HepG2 (cell line): Measurements from ENCODE around the gene EPB42. TPM values are rescaled to one million over a fixed set of nuclear protein-coding genes. Genes with fewer than 3 reads are reported as not detected.

Experiments
- ATF3 ChIP-seq: sonication (generic); formaldehyde crosslinking; IDR thresholded peaks from 2 replicates; pipeline ENCODE4 v1.4.0; 2020; ENCODE audit warnings: missing genetic modification reagents
- ATF6 ChIP-seq: sonication (generic); formaldehyde crosslinking; conservative IDR thresholded peaks from 2 replicates; pipeline ENCODE4 v1.4.0; 2020; ENCODE audit warnings: missing genetic modification reagents
- ELF3 ChIP-seq: IDR thresholded peaks from 2 replicates; pipeline ENCODE4 v1.6.1; 2016; ENCODE audit warnings: missing genetic modification reagents, missing compliant biosample characterization
- FOSL2 ChIP-seq: sonication (generic); formaldehyde crosslinking; IDR thresholded peaks from 2 replicates; pipeline ENCODE4 v1.4.0; 2020; ENCODE audit warnings: missing genetic modification reagents
- FOXK1 ChIP-seq: sonication (generic); formaldehyde crosslinking; IDR thresholded peaks from 2 replicates; pipeline ENCODE4 v1.4.0; 2020; ENCODE audit warnings: low read depth, missing genetic modification reagents, borderline replicate concordance
- HMGA1 ChIP-seq: sonication (generic); formaldehyde crosslinking; conservative IDR thresholded peaks from 2 replicates; pipeline ENCODE4 v1.4.0; 2020; ENCODE audit warnings: missing genetic modification reagents
- HMGXB3 ChIP-seq: sonication (generic); formaldehyde crosslinking; IDR thresholded peaks from 2 replicates; pipeline ENCODE4 v1.4.0; 2020; ENCODE audit warnings: missing genetic modification reagents, borderline replicate concordance
- KLF12 ChIP-seq: sonication (generic); formaldehyde crosslinking; IDR thresholded peaks from 2 replicates; pipeline ENCODE4 v1.4.0; 2020; ENCODE audit warnings: missing genetic modification reagents, borderline replicate concordance
- LCORL ChIP-seq, 2 experiments: fragments of 450-650 bp in 1 of 2; sonication (generic) in 1 of 2; formaldehyde crosslinking in 1 of 2; IDR thresholded peaks; 2 replicates each; pipeline versions ENCODE4 v1.5.0 to v1.6.1; 2017 to 2020; ENCODE audit warnings: antibody characterized with exemption in 1 of 2, missing genetic modification reagents in 1 of 2
- PTBP1 ChIP-seq: fragments of 200-400 bp; formaldehyde crosslinking; IDR thresholded peaks from 2 replicates; pipeline ENCODE4 v1.6.1; 2018; ENCODE audit warnings: low read length, low read depth; ENCODE audit not compliant: poor library complexity, severe bottlenecking
- SKIL ChIP-seq: sonication (generic); formaldehyde crosslinking; IDR thresholded peaks from 2 replicates; pipeline ENCODE4 v1.8.0; 2022; ENCODE audit warnings: missing genetic modification reagents, mild to moderate bottlenecking, moderate library complexity, borderline replicate concordance
- ZNF367 ChIP-seq: sonication (generic); formaldehyde crosslinking; IDR thresholded peaks from 2 replicates; pipeline ENCODE4 v1.4.0; 2020; ENCODE audit warnings: missing genetic modification reagents, borderline replicate concordance
- ZNF574 ChIP-seq: sonication (generic); formaldehyde crosslinking; IDR thresholded peaks from 2 replicates; pipeline ENCODE4 v1.4.0; 2020; ENCODE audit warnings: missing genetic modification reagents
- ZNF691 ChIP-seq: sonication (generic); formaldehyde crosslinking; IDR thresholded peaks from 2 replicates; pipeline ENCODE4 v1.4.0; 2020; ENCODE audit warnings: missing genetic modification reagents, low read depth, mild to moderate bottlenecking, borderline replicate concordance
- polyA plus RNA-seq, 8 experiments: library from polyadenylated mRNA; depleted of rRNA in 3 of 8; stranded (reverse) in 7 of 8; unstranded in 1 of 8; fragments of >200 nt; fragmentation: Illumina TruSeq in 4 of 8; extraction: Trizol in 4 of 8; gene quantifications; 2 replicates each; pipeline versions ENCODE4 v1.2.1 to v1.2.3, GENCODE V29; 2011 to 2016; ENCODE audit warnings: low read depth in 4 of 8, missing spikeins in 1 of 8, mixed read lengths in 1 of 8; ENCODE audit not compliant: insufficient read depth in 1 of 8
- total RNA-seq, 5 experiments: library from RNA; depleted of rRNA; stranded (reverse); fragments of >200 nt; fragmentation: Illumina TruSeq; extraction: Trizol; gene quantifications; 2 replicates each; pipeline ENCODE4 v1.2.3, GENCODE V29; 2016; ENCODE audit warnings: low read depth in 1 of 5

The EPB42 gene
- total and polyA plus RNA-seq, 2 of the 13 experiments (the other 11 are each of a cell fraction or from before 2014, with no cell fraction given), result not detected

- TF ChIP-seq HMGXB3 (CRISPR knock-in tag), result no peak
- TF ChIP-seq FOSL2, result peak; percentile 96
- TF ChIP-seq HMGA1, result no peak
- TF ChIP-seq ZNF691 (CRISPR knock-in tag), result no peak
- peak; percentile 44; the same call in 1 of the 2 replicates for TF ChIP-seq ELF3
- no peak for TF ChIP-seq ZNF367
- no peak for TF ChIP-seq ATF6 (CRISPR knock-in tag)
- no peak for TF ChIP-seq FOXK1 (CRISPR knock-in tag)
- TF ChIP-seq KLF12, result no peak
- TF ChIP-seq LCORL (IDR thresholded peaks at IDR 0.05), result no peak
- TF ChIP-seq LCORL (CRISPR knock-in tag; IDR thresholded peaks at IDR 0.05), result peak; percentile 43; the same call in 1 of the 2 replicates
- TF ChIP-seq SKIL, result no peak
- no peak for TF ChIP-seq ZNF574 (CRISPR knock-in tag)
- TF ChIP-seq PTBP1, result no peak
- TF ChIP-seq ATF3 (CRISPR knock-in tag), result peak; percentile 53; the same call in 1 of the 2 replicates
Observed at GRCh38 chr15:43239732-43240491, 19.1 kb upstream of the EPB42 start (continued).
